ENCODE results near the gene TBC1D21.

TBC1D21 gene

DNA sequence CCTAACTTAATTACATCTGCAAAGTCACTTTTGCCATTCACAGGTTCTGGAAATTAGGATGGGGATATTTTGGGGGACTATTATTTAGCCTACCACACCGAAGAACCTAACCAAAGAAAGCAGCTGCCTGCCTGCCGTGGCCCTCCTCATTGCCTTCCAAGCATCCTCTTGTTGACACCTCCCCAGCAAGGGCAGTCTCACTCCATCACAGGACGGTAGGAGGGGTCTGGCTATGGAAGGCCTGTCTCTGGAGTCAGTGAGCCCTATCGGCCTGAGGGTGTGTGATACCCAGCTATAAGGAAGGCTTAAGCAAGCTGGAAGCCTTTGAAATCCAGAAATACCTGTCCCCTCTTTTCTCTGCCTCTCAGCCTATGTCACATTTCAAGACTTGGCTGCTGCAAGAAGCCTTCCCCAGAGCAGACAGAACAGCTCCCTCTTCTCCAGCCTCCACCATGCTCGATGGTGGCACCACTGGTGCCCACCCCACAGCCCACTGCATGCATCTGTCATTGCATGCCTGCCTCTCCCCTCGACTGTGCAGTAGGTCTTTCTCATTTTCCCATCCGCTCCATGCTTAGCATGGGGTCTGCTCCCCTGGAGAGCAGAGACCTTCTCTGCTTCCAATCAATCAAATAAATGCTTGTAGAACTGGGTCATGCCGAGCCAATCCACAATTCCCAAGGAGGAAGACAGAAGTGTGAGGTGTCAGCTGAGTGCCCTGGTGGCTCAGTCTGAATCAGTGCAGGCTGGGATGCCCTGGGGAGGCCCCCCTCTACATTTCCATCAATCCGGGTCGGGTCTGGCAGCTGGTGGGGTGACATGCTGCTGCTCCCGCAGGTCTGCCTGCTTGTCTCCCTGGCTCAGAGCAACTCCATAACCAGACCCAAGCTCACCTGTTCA lies 29.0 kb downstream of the TBC1D21 start:
- no peak for DNase-seq (ENCODE audit: low read depth)
- no peak for TF ChIP-seq CTCF (IDR thresholded peaks at IDR 0.05; ENCODE audit: low read depth, low read length, missing control alignments)
- no peak overlapping the region for H3K4me3 ChIP-seq (ENCODE audit: low read depth, low read length)

DNA sequence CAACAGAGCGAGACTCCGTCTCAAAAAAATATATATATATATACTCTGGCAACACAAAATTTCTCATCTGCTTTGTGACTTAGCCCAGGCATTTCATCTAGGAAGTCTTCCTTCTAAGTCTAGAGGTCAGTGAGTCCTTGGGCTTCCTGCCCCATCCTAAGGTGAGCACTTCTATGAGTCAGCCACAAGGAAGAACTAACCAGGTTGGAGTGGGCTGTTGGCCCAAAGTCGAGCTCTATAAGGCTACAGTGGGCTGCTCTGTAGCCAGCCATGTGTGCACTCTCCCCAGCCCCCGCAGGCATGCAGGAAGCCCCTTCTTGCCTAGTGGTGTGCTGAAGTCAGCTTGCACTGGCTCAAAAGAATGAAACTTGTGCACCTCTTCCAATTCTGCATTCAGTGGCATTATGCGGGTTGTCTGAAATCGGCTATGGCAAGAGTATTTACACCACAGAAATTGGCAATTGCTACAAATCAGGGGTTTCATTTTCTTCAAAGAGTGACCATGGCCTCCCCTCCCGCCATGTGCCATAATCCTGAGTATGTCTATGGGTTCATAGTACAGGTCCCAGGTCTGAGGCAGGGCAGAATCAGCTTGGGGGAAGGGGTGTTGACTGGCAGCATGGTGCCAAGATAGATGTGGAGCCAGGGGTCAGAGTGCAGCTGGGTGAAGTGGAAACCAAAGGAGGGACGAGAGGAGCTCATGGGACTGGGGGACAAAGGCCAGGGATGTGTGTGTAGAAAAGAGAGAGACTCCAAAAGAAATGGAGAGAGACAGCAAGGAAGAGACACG lies 30.9 kb downstream of the TBC1D21 start:
- no peak overlapping the region for H3K4me3 ChIP-seq (ENCODE audit: low read depth, low read length)
- DNase-seq (ENCODE audit: low read depth) = no peak
- no peak for TF ChIP-seq CTCF (IDR thresholded peaks at IDR 0.05; ENCODE audit: low read depth, low read length, missing control alignments)

DNA sequence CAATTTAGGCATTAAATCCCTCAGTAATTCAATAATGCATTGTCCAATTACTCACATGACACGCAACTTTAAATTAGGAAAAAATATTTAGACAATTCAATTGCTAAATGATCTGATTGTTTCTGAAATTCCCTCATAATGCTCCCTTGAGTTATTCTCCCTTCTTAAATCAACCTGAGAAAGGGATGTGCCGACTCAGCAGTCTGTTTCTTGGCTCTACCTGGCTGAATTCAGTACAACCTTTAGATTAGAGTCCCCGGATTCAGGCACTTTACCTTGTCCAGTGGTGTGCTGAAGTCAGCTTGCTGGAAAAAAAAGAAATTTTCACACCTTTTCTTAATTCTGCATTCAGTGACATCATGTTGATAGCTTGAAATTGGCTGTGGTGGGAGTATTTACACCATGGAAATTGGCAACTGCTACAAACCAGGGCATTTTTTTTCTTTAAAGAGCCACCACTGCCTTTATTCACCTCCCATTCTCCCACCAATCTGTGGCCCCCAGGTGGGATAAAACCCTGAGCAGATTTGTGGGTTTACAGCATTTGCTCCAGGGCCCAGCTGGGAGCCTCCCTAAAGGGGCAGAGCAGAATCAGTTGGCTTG lies 32.0 kb downstream of the TBC1D21 start:
- TF ChIP-seq CTCF (IDR thresholded peaks at IDR 0.05; ENCODE audit: low read depth, low read length, missing control alignments) = no peak
- DNase-seq (ENCODE audit: low read depth) = no peak

DNA sequence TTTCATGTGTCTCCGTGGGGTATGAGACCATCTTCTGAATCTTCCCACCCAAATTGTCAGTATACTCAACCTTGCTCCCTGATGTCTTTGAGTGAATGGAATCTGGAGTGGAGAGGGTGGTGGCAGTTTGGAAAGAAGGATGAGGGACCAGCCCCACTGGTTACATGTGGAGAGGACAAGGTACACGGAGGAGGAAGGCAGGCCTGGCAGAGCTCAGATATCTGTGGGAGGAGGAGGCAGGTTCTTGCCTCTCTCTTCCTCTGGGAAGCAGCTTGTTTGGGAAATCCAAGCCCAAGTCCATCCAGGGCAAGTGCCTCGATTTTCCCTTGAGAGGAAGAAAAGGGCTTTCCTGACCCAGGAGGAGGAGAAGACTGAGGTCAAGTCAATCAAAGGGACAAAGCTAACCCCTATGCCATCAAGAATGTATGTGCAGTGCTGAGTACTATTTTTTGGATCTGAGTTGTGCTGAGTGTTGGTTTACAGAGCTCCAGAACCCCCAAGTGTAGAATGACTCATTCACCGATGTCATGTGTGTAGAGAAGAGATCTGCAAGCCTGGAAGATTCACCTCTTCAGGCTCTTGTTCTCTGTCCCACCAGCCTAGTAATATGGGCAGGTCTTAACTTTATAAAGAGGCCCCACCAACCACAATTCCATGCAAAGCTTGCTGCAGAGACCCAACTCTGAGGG lies 33.1 kb downstream of the TBC1D21 start:
- DNase-seq (ENCODE audit: low read depth) = no peak
- no peak for TF ChIP-seq CTCF (IDR thresholded peaks at IDR 0.05; ENCODE audit: low read depth, low read length, missing control alignments)
- H3K4me3 ChIP-seq (ENCODE audit: low read depth, low read length) = no peak overlapping the region

More for the DNA sequence above, 32.0 kb downstream of the TBC1D21 start:
- no peak overlapping the region for H3K4me3 ChIP-seq (ENCODE audit: low read depth, low read length)

GRCh38 chr15:73907035-73907408 lies 33.7 kb downstream of the TBC1D21 start:
- no peak for TF ChIP-seq CTCF (IDR thresholded peaks at IDR 0.05; ENCODE audit: low read depth, low read length, missing control alignments)
- H3K4me3 ChIP-seq (ENCODE audit: low read depth, low read length) = no peak overlapping the region
- DNase-seq (ENCODE audit: low read depth) = no peak

DNA sequence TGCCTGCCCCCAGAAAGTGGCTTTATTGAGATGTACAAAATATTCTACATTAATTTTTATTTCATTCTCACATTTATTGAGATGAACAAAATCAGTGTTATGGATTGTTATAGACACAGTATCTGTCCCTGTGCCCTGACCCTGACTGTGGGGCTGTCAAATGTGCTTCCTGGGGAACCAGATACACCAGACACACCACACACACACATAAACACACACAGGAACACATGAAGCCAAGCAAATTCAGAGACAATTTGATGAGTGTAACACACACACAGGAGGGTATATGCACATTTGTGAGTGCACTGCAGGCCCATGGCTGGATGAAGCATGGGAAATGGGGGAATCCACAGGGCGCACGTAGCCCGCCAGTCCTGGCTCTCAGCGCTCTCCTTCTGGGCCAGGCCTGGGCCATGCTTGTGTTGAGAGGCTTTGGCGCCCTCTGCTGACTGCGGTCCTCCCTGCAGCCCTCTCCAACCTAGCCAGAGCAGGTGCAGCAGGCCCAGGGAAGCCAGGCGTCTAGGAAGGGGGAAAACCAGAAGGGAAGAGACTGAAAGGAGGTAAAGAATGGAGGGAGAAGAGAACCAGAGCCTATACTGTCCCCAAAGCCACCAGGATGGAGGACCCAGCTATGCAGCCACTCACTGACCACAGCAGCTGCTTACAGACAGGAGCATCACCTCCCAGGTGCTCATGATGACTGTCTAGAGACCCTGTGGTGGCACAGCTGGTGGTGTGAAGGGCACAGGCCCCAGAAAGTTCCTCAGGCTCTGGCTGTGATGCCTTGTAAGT lies 34.9 kb downstream of the TBC1D21 start:
- no peak overlapping the region for H3K4me3 ChIP-seq (ENCODE audit: low read depth, low read length)
- TF ChIP-seq CTCF (IDR thresholded peaks at IDR 0.05; ENCODE audit: low read depth, low read length, missing control alignments) = peak; percentile 96
- DNase-seq (ENCODE audit: low read depth) = peak; percentile 5
